ENCODE measurements around the gene DOCK2. TPM values are rescaled to one million over a fixed set of nuclear protein-coding genes. Genes with fewer than 3 reads are reported as not detected.

DOCK2 gene
- total and polyA plus RNA-seq, 9 of the 15 experiments (the other 6 are each of a cell fraction or from before 2014, with no cell fraction given) = 4.5 to 42.6 (median 20.5) TPM

DNA sequence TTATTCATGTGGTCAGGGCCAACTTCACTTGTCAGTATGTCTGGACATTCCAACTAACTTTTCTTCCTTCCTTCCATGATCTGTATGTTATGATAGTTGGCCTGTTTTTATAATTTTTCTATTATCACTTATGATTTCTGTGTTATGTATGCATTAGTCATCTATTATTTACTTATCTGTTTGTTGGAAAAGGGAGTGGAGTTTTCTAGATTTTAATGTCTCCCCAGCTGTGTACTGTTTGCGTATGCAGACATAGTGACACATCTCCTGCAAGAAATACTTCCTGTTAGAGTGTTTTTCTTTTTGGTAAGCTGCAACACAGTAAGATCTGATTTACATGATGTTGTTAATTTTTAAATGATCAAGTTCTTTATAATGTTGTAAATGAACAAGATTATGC is 351.9 kb downstream of the DOCK2 start:
- POLR2A ChIA-PET = no interaction called here
- TF ChIP-seq, protein P1, sequence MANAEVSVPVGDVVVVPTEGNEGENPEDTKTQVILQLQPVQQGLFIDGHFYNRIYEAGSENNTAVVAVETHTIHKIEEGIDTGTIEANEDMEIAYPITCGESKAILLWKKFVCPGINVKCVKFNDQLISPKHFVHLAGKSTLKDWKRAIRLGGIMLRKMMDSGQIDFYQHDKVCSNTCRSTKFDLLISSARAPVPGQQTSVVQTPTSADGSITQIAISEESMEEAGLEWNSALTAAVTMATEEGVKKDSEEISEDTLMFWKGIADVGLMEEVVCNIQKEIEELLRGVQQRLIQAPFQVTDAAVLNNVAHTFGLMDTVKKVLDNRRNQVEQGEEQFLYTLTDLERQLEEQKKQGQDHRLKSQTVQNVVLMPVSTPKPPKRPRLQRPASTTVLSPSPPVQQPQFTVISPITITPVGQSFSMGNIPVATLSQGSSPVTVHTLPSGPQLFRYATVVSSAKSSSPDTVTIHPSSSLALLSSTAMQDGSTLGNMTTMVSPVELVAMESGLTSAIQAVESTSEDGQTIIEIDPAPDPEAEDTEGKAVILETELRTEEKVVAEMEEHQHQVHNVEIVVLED (CRISPR knock-in tag; IDR thresholded peaks at IDR 0.05) = no peak
- TF ChIP-seq, protein P2, sequence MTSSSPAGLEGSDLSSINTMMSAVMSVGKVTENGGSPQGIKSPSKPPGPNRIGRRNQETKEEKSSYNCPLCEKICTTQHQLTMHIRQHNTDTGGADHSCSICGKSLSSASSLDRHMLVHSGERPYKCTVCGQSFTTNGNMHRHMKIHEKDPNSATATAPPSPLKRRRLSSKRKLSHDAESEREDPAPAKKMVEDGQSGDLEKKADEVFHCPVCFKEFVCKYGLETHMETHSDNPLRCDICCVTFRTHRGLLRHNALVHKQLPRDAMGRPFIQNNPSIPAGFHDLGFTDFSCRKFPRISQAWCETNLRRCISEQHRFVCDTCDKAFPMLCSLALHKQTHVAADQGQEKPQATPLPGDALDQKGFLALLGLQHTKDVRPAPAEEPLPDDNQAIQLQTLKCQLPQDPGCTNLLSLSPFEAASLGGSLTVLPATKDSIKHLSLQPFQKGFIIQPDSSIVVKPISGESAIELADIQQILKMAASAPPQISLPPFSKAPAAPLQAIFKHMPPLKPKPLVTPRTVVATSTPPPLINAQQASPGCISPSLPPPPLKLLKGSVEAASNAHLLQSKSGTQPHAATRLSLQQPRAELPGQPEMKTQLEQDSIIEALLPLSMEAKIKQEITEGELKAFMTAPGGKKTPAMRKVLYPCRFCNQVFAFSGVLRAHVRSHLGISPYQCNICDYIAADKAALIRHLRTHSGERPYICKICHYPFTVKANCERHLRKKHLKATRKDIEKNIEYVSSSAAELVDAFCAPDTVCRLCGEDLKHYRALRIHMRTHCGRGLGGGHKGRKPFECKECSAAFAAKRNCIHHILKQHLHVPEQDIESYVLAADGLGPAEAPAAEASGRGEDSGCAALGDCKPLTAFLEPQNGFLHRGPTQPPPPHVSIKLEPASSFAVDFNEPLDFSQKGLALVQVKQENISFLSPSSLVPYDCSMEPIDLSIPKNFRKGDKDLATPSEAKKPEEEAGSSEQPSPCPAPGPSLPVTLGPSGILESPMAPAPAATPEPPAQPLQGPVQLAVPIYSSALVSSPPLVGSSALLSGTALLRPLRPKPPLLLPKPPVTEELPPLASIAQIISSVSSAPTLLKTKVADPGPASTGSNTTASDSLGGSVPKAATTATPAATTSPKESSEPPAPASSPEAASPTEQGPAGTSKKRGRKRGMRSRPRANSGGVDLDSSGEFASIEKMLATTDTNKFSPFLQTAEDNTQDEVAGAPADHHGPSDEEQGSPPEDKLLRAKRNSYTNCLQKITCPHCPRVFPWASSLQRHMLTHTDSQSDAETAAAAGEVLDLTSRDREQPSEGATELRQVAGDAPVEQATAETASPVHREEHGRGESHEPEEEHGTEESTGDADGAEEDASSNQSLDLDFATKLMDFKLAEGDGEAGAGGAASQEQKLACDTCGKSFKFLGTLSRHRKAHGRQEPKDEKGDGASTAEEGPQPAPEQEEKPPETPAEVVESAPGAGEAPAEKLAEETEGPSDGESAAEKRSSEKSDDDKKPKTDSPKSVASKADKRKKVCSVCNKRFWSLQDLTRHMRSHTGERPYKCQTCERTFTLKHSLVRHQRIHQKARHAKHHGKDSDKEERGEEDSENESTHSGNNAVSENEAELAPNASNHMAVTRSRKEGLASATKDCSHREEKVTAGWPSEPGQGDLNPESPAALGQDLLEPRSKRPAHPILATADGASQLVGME (CRISPR knock-in tag; IDR thresholded peaks at IDR 0.05) = no peak
- TF ChIP-seq BRCA1 (IDR thresholded peaks at IDR 0.05) = no peak
- no peak for TF ChIP-seq BRCA1 (CRISPR knock-in tag; IDR thresholded peaks at IDR 0.05)
- TF ChIP-seq DNMT1 (IDR thresholded peaks at IDR 0.05) = no peak
- no peak for TF ChIP-seq KDM5B (IDR thresholded peaks at IDR 0.05; ENCODE audit: insufficient replicate concordance, low read depth, low read length)
- no peak for TF ChIP-seq ZNF699 (CRISPR knock-in tag; IDR thresholded peaks at IDR 0.05; ENCODE audit: insufficient replicate concordance)
- TF ChIP-seq CSDE1 (IDR thresholded peaks at IDR 0.05) = no peak
- TF ChIP-seq ZNF12 (CRISPR knock-in tag; IDR thresholded peaks at IDR 0.05) = no peak
- TF ChIP-seq, protein P3, sequence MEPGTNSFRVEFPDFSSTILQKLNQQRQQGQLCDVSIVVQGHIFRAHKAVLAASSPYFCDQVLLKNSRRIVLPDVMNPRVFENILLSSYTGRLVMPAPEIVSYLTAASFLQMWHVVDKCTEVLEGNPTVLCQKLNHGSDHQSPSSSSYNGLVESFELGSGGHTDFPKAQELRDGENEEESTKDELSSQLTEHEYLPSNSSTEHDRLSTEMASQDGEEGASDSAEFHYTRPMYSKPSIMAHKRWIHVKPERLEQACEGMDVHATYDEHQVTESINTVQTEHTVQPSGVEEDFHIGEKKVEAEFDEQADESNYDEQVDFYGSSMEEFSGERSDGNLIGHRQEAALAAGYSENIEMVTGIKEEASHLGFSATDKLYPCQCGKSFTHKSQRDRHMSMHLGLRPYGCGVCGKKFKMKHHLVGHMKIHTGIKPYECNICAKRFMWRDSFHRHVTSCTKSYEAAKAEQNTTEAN (CRISPR knock-in tag; IDR thresholded peaks at IDR 0.05) = no peak
- no peak for TF ChIP-seq ZNF76 (CRISPR knock-in tag; IDR thresholded peaks at IDR 0.05; ENCODE audit: borderline replicate concordance)
- no peak for TF ChIP-seq NFE2 (IDR thresholded peaks at IDR 0.05; ENCODE audit: low read depth)

More for the DNA sequence above, 351.9 kb downstream of the DOCK2 start:
- Histone ChIP-seq H3K9me3 (replicated peaks; ENCODE audit: control insufficient read depth, insufficient read depth, low read depth, low read length) (no peaks in the 10 kb centered on the region), H3K9me1 (ENCODE audit: control insufficient read depth, insufficient read depth, low read length) (peaks cover 3% of the 10 kb centered on the region), H2AFZ (ENCODE audit: low read depth, low read length) (no peak overlapping the region), H4K20me1 (replicated peaks; ENCODE audit: control insufficient read depth, insufficient read depth, low read length) (no peaks in the 10 kb centered on the region), H3K79me2 (ENCODE audit: control insufficient read depth, insufficient read depth, low read length) (no peaks in the 10 kb centered on the region), H3K4me1 (replicated peaks in 1 of 2; ENCODE audit: control insufficient read depth in 2 of 2, insufficient read depth in 2 of 2, low read length in 2 of 2) (no peaks in the 10 kb centered on the region), H3K36me3 (ENCODE audit: control insufficient read depth, insufficient read depth, low read length) (no peaks in the 10 kb centered on the region), H3K9ac (ENCODE audit: insufficient read depth in 1 of 2, low read depth in 2 of 2, low read length in 2 of 2) (no peak overlapping the region), H3K27ac (ENCODE audit: extremely low read depth, low read depth, low read length) (no peak overlapping the region), H3K4me2 (ENCODE audit: insufficient read depth, low read length) (no peak overlapping the region), H3K27me3 (ENCODE audit: control insufficient read depth in 2 of 2, insufficient read depth in 2 of 2, low read length in 2 of 2) (0 out of 5 replicates have a peak, but pooled peaks cover 0 to 3% of the 10 kb centered on the region in 2 experiments), H3K4me3 (no peak overlapping the region)
- intact Hi-C loops (cut with micrococcal nuclease) = loop anchor here (10.0 kb wide), 2 partner anchors 184 to 196 kb away; no protein-coding TSS in a partner anchor
- DNase-seq (ENCODE audit: extremely low read depth in 1 of 4, low spot score in 3 of 4) = no peak
- in situ Hi-C loops (cut with MboI) = loop anchor here (10.0 kb wide), 1 partner anchor 284 kb away; no protein-coding TSS in a partner anchor
- CTCF ChIA-PET (ENCODE audit: low intra/inter-chr PET ratio) = no interaction called here
- 20% methylated on average over 1 of the region's 1 CpG for WGBS (ENCODE audit: insufficient coverage, low coverage, missing lambda C conversion rate)
- no peak for FAIRE-seq
- ATAC-seq = no peak
- BruUV-seq (replicated peaks) = no TSS peak

Data from K562 (cell line).